AG04450 (cell line): Measurements from ENCODE around the gene DBX1. TPM values are rescaled to one million over a fixed set of nuclear protein-coding genes. Genes with fewer than 3 reads are reported as not detected.

Experiments
- CTCF ChIA-PET: fragments of 300-600, 350-600 bp; formaldehyde crosslinking; extraction: SDS; loops from one replicate; lab custom pipeline; 2022; ENCODE audit warnings: antibody characterized with exemption, inconsistent platforms; lab: Charles Lee
- POLR2A ChIA-PET: fragments of 350-600 bp; formaldehyde crosslinking; extraction: SDS; loops from one replicate; lab custom pipeline; 2021; ENCODE audit warnings: antibody characterized with exemption, inconsistent platforms; lab: Yijun Ruan, JAX
- DNase-seq: peaks from one replicate; pipeline ENCODE4 v3.0.0-alpha.2; 2011; ENCODE audit warnings: low read depth, low spot score
- H3K27ac ChIP-seq: one replicate; pipeline ENCODE4 v1.5.1; 2012; ENCODE audit warnings: low read depth, low read length, control low read depth
- H3K27me3 ChIP-seq: one replicate; pipeline ENCODE4 v1.6.0; 2012; ENCODE audit warnings: low read length; ENCODE audit not compliant: control insufficient read depth, insufficient read depth
- H3K4me3 ChIP-seq: 2 replicates; pipeline ENCODE4 v1.5.1; 2011; ENCODE audit warnings: mild to moderate bottlenecking, low read depth, low read length, control low read depth
- H3K9me3 ChIP-seq: 2 replicates; pipeline ENCODE4 v1.5.1; 2012; ENCODE audit warnings: low read length; ENCODE audit not compliant: control insufficient read depth, insufficient read depth
- CTCF ChIP-seq: IDR thresholded peaks from 2 replicates; pipeline ENCODE4 v1.5.1; 2011; ENCODE audit warnings: low read depth, low read length, control low read depth, inconsistent platforms
- polyA plus RNA-seq: library from polyadenylated mRNA; depleted of rRNA; stranded (reverse); fragments of >200 nt; gene quantifications from 2 replicates; pipeline ENCODE4 v1.2.3, GENCODE V29; 2011

Gene DBX1
- polyA plus RNA-seq, 1 experiment: not detected

DNA sequence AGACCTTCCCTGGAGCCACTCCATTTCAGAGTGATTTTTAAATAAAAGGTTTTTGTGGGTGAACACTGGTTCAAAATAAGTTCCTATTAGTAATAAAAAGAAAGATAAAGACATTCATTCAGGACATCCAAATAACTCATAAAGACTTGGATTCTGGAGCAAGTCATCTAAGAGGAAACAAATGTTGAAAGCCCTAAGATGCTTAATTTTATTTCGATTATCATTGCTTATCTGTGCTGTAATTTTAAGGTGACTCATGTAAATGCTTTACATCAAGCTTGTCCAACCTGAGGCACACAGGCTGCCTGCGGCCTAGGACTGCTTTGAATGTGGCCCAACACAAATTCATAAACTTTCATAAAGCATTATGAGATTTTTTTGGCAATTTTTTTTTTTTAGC, 34.2 kb upstream of the DBX1 start:
- Histone ChIP-seq H3K4me3 (no peak overlapping the region), H3K27ac (no peak overlapping the region), H3K9me3 (no peaks in the 10 kb centered on the region), H3K27me3 (peaks cover 7% of the 10 kb centered on the region)
- ChIA-PET CTCF (no interaction called here), POLR2A (no interaction called here)
- no peak for DNase-seq
- TF ChIP-seq CTCF: no peak

GRCh38 chr11:20193307-20193706, 33.0 kb upstream of the DBX1 start:
- POLR2A ChIA-PET: no interaction called here
- no peaks in the 10 kb centered on the region for H3K9me3 ChIP-seq
- DNase-seq: no peak
- CTCF ChIA-PET: no interaction called here
- TF ChIP-seq CTCF: no peak
- H3K4me3 ChIP-seq: no peak overlapping the region
- H3K27me3 ChIP-seq: peaks cover 7% of the 10 kb centered on the region
- no peak overlapping the region for H3K27ac ChIP-seq

- H3K4me3 ChIP-seq: no peak overlapping the region
- H3K27me3 ChIP-seq: peaks cover 7% of the 10 kb centered on the region
- no peak for DNase-seq
- H3K27ac ChIP-seq: no peak overlapping the region
- TF ChIP-seq CTCF: no peak
- ChIA-PET POLR2A (no interaction called here), CTCF (no interaction called here)
- no peaks in the 10 kb centered on the region for H3K9me3 ChIP-seq
Measured at GRCh38 chr11:20192641-20193040, 32.4 kb upstream of the DBX1 start.

- no peak for DNase-seq
- Histone ChIP-seq H3K9me3 (no peaks in the 10 kb centered on the region), H3K27ac (no peak overlapping the region), H3K4me3 (no peak overlapping the region), H3K27me3 (peaks cover 7% of the 10 kb centered on the region)
- ChIA-PET CTCF (no interaction called here), POLR2A (no interaction called here)
- no peak for TF ChIP-seq CTCF
Measured at GRCh38 chr11:20192151-20192550, 31.9 kb upstream of the DBX1 start.

- H3K27me3 ChIP-seq: peaks cover 3% of the 10 kb centered on the region
- CTCF ChIA-PET: interaction anchor here (0.6 kb wide), 1 partner anchor 16 kb away, joined by 3 read pairs; no protein-coding TSS in a partner anchor
- H3K4me3 ChIP-seq: no peak overlapping the region
- peaks cover 4% of the 10 kb centered on the region; the same call in 1 of the 2 replicates for H3K9me3 ChIP-seq
- no peak overlapping the region for H3K27ac ChIP-seq
- TF ChIP-seq CTCF: no peak
- POLR2A ChIA-PET: no interaction called here
- DNase-seq: no peak
Measured at GRCh38 chr11:20178976-20179375, 18.7 kb upstream of the DBX1 start.
